ENCODE measurements around the gene SLC9B2. TPM values are rescaled to one million over a fixed set of nuclear protein-coding genes. Genes with fewer than 3 reads are reported as not detected.

Gene SLC9B2
- total RNA-seq, 1 donor from 2014 or later = 2.3 TPM

GRCh38 chr4:103029300-103029699 is 47.3 kb downstream of the SLC9B2 start:
- Histone ChIP-seq H3K9me3 (replicated peaks) (peaks cover 10% of the 10 kb centered on the region), H3K36me3 (no peaks in the 10 kb centered on the region), H3K4me1 (no peaks in the 10 kb centered on the region), H3K27ac (replicated peaks) (no peak overlapping the region), H3K4me3 (no peak overlapping the region), H3K27me3 (ENCODE audit: low read depth) (no peaks in the 10 kb centered on the region)
- DNase-seq = no peak
- no peak for TF ChIP-seq CTCF (IDR thresholded peaks at IDR 0.05; ENCODE audit: borderline replicate concordance)
- intact Hi-C loops (cut with micrococcal nuclease) = no loop called here

- no peaks in the 10 kb centered on the region for H3K9me3 ChIP-seq (replicated peaks)
- no peak overlapping the region for H3K27ac ChIP-seq (replicated peaks)
- no peaks in the 10 kb centered on the region for H3K36me3 ChIP-seq
- no peaks in the 10 kb centered on the region for H3K4me1 ChIP-seq
- intact Hi-C loops (cut with micrococcal nuclease) = no loop called here
- H3K4me3 ChIP-seq = no peak overlapping the region
- H3K27me3 ChIP-seq (ENCODE audit: low read depth) = no peaks in the 10 kb centered on the region
- no peak for TF ChIP-seq CTCF (IDR thresholded peaks at IDR 0.05; ENCODE audit: borderline replicate concordance)
- no peak for DNase-seq
These were observed 49.7 kb downstream of the SLC9B2 start for GRCh38 chr4:103026868-103027267.

GRCh38 chr4:103024996-103025395 is 51.6 kb downstream of the SLC9B2 start:
- Histone ChIP-seq H3K4me1 (peaks cover 3% of the 10 kb centered on the region), H3K27ac (replicated peaks) (no peak overlapping the region), H3K4me3 (no peak overlapping the region), H3K36me3 (no peaks in the 10 kb centered on the region), H3K9me3 (replicated peaks) (no peaks in the 10 kb centered on the region), H3K27me3 (ENCODE audit: low read depth) (no peaks in the 10 kb centered on the region)
- TF ChIP-seq CTCF (IDR thresholded peaks at IDR 0.05; ENCODE audit: borderline replicate concordance) = no peak
- DNase-seq = no peak
- intact Hi-C loops (cut with micrococcal nuclease) = no loop called here

- Histone ChIP-seq H3K4me1 (peaks cover 17% of the 10 kb centered on the region), H3K9me3 (replicated peaks) (no peaks in the 10 kb centered on the region), H3K36me3 (no peaks in the 10 kb centered on the region), H3K27ac (replicated peaks) (no peak overlapping the region), H3K4me3 (no peak overlapping the region), H3K27me3 (ENCODE audit: low read depth) (no peaks in the 10 kb centered on the region)
- intact Hi-C loops (cut with micrococcal nuclease) = no loop called here
- DNase-seq = no peak
- no peak for TF ChIP-seq CTCF (IDR thresholded peaks at IDR 0.05; ENCODE audit: borderline replicate concordance)
These were observed 55.4 kb downstream of the SLC9B2 start for GRCh38 chr4:103021120-103021519.

GRCh38 chr4:103019308-103020124 is 57.0 kb downstream of the SLC9B2 start, which contains the start of gene SLC9B1:
SLC9B1 (minus strand) TSS chr4:103019705; CDS start chr4:102991711, 27,994 bp downstream.
- Histone ChIP-seq H3K27me3 (ENCODE audit: low read depth) (no peaks in the 10 kb centered on the region), H3K4me1 (peaks cover 17% of the 10 kb centered on the region), H3K27ac (replicated peaks) (peak within 1 kb of the TSS; percentile 87), H3K4me3 (peak within 1 kb of the TSS; percentile 69), H3K36me3 (no peaks in the 10 kb centered on the region), H3K9me3 (replicated peaks) (no peaks in the 10 kb centered on the region)
- TF ChIP-seq CTCF (IDR thresholded peaks at IDR 0.05; ENCODE audit: borderline replicate concordance) = no peak
- intact Hi-C loops (cut with micrococcal nuclease) = no loop called here
- peak; percentile 95 for DNase-seq
